Activated CD8-positive, alpha-beta T cell treated with anti-CD3 and anti-CD28 coated beads for 36 hours (primary cell): Measurements from ENCODE around the gene CCDC182. TPM values are rescaled to one million over a fixed set of nuclear protein-coding genes. Genes with fewer than 3 reads are reported as not detected.

Source experiments
- ATAC-seq: fragments of 200-7000 bp; cut with Tn5 transposase; one replicate; pipeline ENCODE4 v1.10.0; 2021; ENCODE audit warnings: mild to moderate bottlenecking, moderate library complexity
- CTCF ChIA-PET: fragments of 350-600 bp; sonication (Branson Sonifier 250); formaldehyde crosslinking; loops from one replicate; lab custom pipeline; 2021; ENCODE audit warnings: antibody characterized with exemption; lab: Charles Lee
- POLR2A ChIA-PET: fragments of 350-600 bp; sonication (Branson Sonifier 250); formaldehyde crosslinking; loops from one replicate; lab custom pipeline; 2021; ENCODE audit warnings: antibody characterized with exemption; lab: Charles Lee
- DNase-seq: peaks from one replicate; pipeline ENCODE4 v3.0.0-alpha.2; 2020
- H3K27ac Mint-ChIP-seq: one replicate; pipeline ENCODE4 v1.8.0; 2021; ENCODE audit warnings: mild to moderate bottlenecking, mixed read lengths
- H3K27me3 Mint-ChIP-seq: one replicate; pipeline ENCODE4 v1.8.0; 2021; ENCODE audit warnings: mixed read lengths
- H3K36me3 Mint-ChIP-seq: one replicate; pipeline ENCODE4 v1.8.0; 2021; ENCODE audit warnings: low read depth, mixed read lengths
- H3K4me1 Mint-ChIP-seq: one replicate; pipeline ENCODE4 v1.8.0; 2021; ENCODE audit warnings: low read depth, mixed read lengths
- H3K4me3 Mint-ChIP-seq: one replicate; pipeline ENCODE4 v1.8.0; 2021; ENCODE audit warnings: mild to moderate bottlenecking, moderate library complexity, mixed read lengths
- H3K9me3 Mint-ChIP-seq: one replicate; pipeline ENCODE4 v1.8.0; 2021; ENCODE audit warnings: mixed read lengths
- CTCF ChIP-seq: fragments of 200-600 bp; IDR thresholded peaks from one replicate; pipeline ENCODE4 v1.8.0; 2022; ENCODE audit warnings: antibody characterized with exemption, mild to moderate bottlenecking
- intact Hi-C: fragments of 100-400 bp; cut with micrococcal nuclease; formaldehyde crosslinking; loops from one replicate; pipeline ENCODE4 v1.10.0; 2022
- total RNA-seq, 2 experiments: library from RNA; stranded (reverse); gene quantifications; one replicate each; pipeline ENCODE4 v1.2.3, GENCODE V29; 2021

The CCDC182 gene
- total RNA-seq, 2 experiments from 2014 or later = not detected

DNA sequence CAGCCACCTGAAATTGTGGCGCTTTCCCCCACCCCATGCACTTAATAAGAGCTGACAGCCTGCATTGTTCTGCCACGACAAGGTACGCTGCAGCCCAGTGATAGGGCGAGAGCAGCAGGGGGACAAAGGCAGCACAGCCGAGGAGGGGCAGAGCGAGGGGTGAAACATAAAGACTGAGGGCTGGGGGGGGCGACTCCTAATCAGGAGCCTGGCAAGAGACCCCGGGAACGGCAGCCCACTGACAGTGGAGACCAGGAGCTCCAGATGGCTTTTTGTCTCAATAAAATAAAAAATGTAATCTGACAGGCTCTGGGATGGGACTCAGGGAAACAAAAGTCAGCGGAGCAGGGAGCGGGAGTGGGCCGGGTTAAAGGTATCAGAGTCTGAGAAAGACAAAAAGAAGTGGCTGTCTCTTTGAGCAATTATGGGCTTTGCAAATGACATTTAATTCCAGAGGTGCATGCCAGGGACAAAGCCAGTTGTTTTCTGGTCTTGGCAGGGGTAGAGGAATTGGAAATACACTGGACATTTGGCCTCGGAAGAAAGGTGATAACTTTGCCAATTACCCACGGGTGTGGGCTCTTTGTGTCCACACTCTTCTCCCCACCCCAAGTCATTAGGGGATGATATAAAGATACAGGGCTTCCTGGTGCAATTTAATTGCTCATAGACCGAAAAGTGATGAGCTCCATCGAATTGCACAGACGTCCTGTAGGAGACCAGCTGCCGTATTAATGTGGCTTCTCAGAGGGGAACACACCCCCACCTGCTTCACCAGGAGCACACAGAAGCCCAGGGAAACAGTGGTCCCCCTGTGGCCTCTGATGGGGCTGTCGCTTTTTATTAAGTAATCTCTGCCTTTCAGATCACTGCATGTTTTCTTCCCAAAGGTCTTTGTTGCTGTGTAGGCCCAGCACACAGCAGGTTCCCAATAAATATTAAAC is 17.6 kb upstream of the CCDC182 start:
- ChIA-PET CTCF (interaction anchor here (0.8 to 1.1 kb wide), 4 partner anchors 15 to 520 kb away, joined by 3 to 4 read pairs (median 4); no protein-coding TSS in a partner anchor), POLR2A (no interaction called here)
- no peak for TF ChIP-seq CTCF
- intact Hi-C loops = no loop called here
- no peaks in the 10 kb centered on the region for H3K9me3 Mint-ChIP-seq
- no peak for ATAC-seq
- no peaks in the 10 kb centered on the region for H3K36me3 Mint-ChIP-seq
- no peaks in the 10 kb centered on the region for H3K4me1 Mint-ChIP-seq
- no peak overlapping the region for H3K27ac Mint-ChIP-seq
- H3K27me3 Mint-ChIP-seq = peaks cover 3% of the 10 kb centered on the region
- H3K4me3 Mint-ChIP-seq = no peak overlapping the region
- no peak for DNase-seq

GRCh38 chr17:57761887-57762286 is 16.8 kb upstream of the CCDC182 start:
- intact Hi-C loops = no loop called here
- H3K4me3 Mint-ChIP-seq = no peak overlapping the region
- ChIA-PET CTCF (interaction anchor here (0.8 to 1.5 kb wide), 4 partner anchors 15 to 519 kb away, joined by 3 to 4 read pairs (median 3); no protein-coding TSS in a partner anchor), POLR2A (no interaction called here)
- H3K36me3 Mint-ChIP-seq = no peaks in the 10 kb centered on the region
- no peak overlapping the region for H3K27ac Mint-ChIP-seq
- no peaks in the 10 kb centered on the region for H3K4me1 Mint-ChIP-seq
- no peaks in the 10 kb centered on the region for H3K27me3 Mint-ChIP-seq
- no peak for DNase-seq
- TF ChIP-seq CTCF = no peak
- H3K9me3 Mint-ChIP-seq = no peaks in the 10 kb centered on the region
- no peak for ATAC-seq

DNA sequence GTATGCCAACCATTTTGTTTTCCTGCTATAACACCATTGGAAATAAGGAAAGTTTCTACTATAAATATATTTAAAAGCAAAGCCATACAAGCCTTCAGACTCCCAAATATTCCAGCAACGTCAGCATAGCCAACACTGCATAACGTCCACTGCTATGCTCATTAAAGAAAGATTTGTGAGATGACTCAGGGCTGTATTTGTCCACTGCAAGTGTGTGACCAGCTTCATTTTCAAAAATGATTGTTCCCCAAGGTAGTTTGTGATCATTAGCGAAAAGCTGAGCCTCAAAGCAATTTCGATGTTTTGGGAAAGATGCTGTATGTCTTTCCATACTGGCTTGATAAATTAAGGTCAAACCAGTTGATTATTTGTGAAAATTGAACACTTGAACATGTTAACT is 14.9 kb upstream of the CCDC182 start:
- CTCF ChIA-PET = interaction anchor here (0.6 to 2.0 kb wide), 2 partner anchors 23 to 26 kb away, joined by 3 to 9 read pairs; no protein-coding TSS in a partner anchor
- H3K36me3 Mint-ChIP-seq = no peaks in the 10 kb centered on the region
- no peak for ATAC-seq
- H3K9me3 Mint-ChIP-seq = no peaks in the 10 kb centered on the region
- no peak overlapping the region for H3K27ac Mint-ChIP-seq
- POLR2A ChIA-PET = no interaction called here
- intact Hi-C loops = no loop called here
- no peaks in the 10 kb centered on the region for H3K27me3 Mint-ChIP-seq
- no peaks in the 10 kb centered on the region for H3K4me1 Mint-ChIP-seq
- H3K4me3 Mint-ChIP-seq = no peak overlapping the region
- DNase-seq = no peak
- TF ChIP-seq CTCF = no peak

- DNase-seq (no peak), ATAC-seq (no peak)
- CTCF ChIA-PET = interaction anchor here (1.0 to 2.3 kb wide), 3 partner anchors 11 to 516 kb away, joined by 3 to 11 read pairs (median 9); no protein-coding TSS in a partner anchor
- H3K27ac Mint-ChIP-seq = no peak overlapping the region
- H3K27me3 Mint-ChIP-seq = no peaks in the 10 kb centered on the region
- H3K36me3 Mint-ChIP-seq = no peaks in the 10 kb centered on the region
- POLR2A ChIA-PET = no interaction called here
- intact Hi-C loops = no loop called here
- TF ChIP-seq CTCF = no peak
- no peak overlapping the region for H3K4me3 Mint-ChIP-seq
- H3K9me3 Mint-ChIP-seq = no peaks in the 10 kb centered on the region
- H3K4me1 Mint-ChIP-seq = no peaks in the 10 kb centered on the region
Observed at GRCh38 chr17:57758654-57759053, 13.6 kb upstream of the CCDC182 start.

DNA sequence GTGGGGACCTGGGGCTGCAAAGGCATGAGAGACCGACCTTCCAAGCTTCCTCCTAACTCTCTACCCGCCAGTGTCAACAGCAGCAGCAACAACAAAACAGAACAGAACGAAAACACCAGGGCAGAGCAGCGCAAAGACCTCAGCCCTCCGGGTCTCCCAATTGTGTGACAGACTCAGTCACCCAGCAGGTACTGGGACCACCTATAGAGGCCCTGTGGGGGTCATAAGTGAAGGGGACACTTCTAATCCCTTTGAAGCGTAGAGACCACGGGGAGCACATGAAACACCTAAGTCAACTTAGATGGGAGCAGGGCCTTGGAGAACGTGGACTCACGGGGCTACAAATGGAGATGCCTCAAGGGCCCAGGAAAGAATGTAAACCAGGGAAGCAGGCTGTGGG is 12.6 kb upstream of the CCDC182 start:
- H3K4me3 Mint-ChIP-seq = no peak overlapping the region
- H3K27me3 Mint-ChIP-seq = no peaks in the 10 kb centered on the region
- DNase-seq (no peak), ATAC-seq (no peak)
- H3K9me3 Mint-ChIP-seq = no peaks in the 10 kb centered on the region
- ChIA-PET POLR2A (no interaction called here), CTCF (interaction anchor here (0.8 to 2.3 kb wide), 3 partner anchors 9 to 25 kb away, joined by 3 to 11 read pairs (median 3); no protein-coding TSS in a partner anchor)
- intact Hi-C loops = no loop called here
- TF ChIP-seq CTCF = no peak
- no peak overlapping the region for H3K27ac Mint-ChIP-seq
- no peaks in the 10 kb centered on the region for H3K4me1 Mint-ChIP-seq
- no peaks in the 10 kb centered on the region for H3K36me3 Mint-ChIP-seq
